ENCODE data around the gene AP5S1. TPM values are rescaled to one million over a fixed set of nuclear protein-coding genes. Genes with fewer than 3 reads are reported as not detected.
A peak's percentile ranks its signal among the peaks of the same experiment; 100 is the strongest.

Gene AP5S1
- total and polyA plus RNA-seq, 2 of the 13 experiments (the other 11 are each of a cell fraction or from before 2014, with no cell fraction given) = 7.9 to 23.2 TPM

DNA sequence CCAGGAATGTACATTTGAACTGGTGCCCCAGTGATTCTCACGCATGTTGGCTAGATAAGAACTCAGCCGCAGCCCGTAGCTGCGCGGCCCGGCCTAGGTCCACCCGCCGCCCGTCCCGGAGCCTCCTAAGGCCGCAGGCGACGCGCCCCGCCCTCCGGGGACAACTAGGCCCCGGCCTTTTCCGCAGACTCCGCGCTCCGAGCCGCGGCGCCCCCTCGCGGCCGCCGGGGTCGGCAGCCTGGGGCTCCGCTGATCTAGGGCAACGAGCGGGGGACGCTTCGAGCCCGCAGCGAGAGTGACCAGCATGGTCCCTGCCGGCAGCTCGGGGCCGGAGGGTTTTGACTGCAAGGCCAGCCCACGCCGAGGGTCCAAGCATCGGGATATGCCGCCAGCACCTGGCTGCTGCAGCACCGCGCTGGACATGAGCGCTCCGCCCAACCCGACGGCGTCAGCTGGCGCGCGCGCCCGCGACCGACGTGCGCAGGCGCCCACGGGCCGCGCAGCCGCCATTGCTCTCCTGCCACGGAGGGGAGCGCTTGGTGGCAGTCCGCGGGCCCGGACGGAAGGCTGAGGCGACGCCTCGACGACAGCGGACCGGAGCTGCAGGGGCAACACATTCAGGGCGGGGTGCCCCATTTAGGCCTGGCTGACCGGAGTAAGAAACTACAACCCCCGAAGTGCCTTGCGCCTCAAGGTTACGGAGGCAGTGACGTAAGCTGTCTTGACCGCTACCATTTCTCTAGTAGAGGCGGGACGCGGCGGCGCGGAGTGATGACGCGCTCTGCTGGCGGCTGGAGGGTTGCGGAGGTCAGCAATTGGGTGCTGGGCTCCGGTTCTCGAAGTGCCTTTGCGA is at the start of gene AP5S1 (continued):
- TF ChIP-seq, protein P1, sequence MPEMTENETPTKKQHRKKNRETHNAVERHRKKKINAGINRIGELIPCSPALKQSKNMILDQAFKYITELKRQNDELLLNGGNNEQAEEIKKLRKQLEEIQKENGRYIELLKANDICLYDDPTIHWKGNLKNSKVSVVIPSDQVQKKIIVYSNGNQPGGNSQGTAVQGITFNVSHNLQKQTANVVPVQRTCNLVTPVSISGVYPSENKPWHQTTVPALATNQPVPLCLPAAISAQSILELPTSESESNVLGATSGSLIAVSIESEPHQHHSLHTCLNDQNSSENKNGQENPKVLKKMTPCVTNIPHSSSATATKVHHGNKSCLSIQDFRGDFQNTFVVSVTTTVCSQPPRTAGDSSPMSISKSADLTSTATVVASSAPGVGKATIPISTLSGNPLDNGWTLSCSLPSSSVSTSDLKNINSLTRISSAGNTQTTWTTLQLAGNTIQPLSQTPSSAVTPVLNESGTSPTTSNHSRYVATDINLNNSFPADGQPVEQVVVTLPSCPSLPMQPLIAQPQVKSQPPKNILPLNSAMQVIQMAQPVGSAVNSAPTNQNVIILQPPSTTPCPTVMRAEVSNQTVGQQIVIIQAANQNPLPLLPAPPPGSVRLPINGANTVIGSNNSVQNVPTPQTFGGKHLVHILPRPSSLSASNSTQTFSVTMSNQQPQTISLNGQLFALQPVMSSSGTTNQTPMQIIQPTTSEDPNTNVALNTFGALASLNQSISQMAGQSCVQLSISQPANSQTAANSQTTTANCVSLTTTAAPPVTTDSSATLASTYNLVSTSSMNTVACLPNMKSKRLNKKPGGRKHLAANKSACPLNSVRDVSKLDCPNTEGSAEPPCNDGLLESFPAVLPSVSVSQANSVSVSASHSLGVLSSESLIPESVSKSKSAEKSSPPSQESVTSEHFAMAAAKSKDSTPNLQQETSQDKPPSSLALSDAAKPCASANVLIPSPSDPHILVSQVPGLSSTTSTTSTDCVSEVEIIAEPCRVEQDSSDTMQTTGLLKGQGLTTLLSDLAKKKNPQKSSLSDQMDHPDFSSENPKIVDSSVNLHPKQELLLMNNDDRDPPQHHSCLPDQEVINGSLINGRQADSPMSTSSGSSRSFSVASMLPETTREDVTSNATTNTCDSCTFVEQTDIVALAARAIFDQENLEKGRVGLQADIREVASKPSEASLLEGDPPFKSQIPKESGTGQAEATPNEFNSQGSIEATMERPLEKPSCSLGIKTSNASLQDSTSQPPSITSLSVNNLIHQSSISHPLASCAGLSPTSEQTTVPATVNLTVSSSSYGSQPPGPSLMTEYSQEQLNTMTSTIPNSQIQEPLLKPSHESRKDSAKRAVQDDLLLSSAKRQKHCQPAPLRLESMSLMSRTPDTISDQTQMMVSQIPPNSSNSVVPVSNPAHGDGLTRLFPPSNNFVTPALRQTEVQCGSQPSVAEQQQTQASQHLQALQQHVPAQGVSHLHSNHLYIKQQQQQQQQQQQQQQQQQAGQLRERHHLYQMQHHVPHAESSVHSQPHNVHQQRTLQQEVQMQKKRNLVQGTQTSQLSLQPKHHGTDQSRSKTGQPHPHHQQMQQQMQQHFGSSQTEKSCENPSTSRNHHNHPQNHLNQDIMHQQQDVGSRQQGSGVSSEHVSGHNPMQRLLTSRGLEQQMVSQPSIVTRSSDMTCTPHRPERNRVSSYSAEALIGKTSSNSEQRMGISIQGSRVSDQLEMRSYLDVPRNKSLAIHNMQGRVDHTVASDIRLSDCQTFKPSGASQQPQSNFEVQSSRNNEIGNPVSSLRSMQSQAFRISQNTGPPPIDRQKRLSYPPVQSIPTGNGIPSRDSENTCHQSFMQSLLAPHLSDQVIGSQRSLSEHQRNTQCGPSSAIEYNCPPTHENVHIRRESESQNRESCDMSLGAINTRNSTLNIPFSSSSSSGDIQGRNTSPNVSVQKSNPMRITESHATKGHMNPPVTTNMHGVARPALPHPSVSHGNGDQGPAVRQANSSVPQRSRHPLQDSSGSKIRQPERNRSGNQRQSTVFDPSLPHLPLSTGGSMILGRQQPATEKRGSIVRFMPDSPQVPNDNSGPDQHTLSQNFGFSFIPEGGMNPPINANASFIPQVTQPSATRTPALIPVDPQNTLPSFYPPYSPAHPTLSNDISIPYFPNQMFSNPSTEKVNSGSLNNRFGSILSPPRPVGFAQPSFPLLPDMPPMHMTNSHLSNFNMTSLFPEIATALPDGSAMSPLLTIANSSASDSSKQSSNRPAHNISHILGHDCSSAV (CRISPR knock-in tag; IDR thresholded peaks at IDR 0.05; ENCODE audit: borderline replicate concordance) = no peak
- peak; percentile 56 for TF ChIP-seq ZNF407 (CRISPR knock-in tag; IDR thresholded peaks at IDR 0.05; ENCODE audit: not compliant biosample characterization)
- no peak for TF ChIP-seq TCF12 (IDR thresholded peaks at IDR 0.05)
- TF ChIP-seq TCF12 (CRISPR knock-in tag; IDR thresholded peaks at IDR 0.05) = peak; percentile 83
- peak; percentile 94 for TF ChIP-seq TAF1 (CRISPR knock-in tag; IDR thresholded peaks at IDR 0.05)
- TF ChIP-seq, protein P2, sequence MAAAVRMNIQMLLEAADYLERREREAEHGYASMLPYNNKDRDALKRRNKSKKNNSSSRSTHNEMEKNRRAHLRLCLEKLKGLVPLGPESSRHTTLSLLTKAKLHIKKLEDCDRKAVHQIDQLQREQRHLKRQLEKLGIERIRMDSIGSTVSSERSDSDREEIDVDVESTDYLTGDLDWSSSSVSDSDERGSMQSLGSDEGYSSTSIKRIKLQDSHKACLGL (CRISPR knock-in tag; IDR thresholded peaks at IDR 0.05) = peak; percentile 84
- TF ChIP-seq, protein P3, sequence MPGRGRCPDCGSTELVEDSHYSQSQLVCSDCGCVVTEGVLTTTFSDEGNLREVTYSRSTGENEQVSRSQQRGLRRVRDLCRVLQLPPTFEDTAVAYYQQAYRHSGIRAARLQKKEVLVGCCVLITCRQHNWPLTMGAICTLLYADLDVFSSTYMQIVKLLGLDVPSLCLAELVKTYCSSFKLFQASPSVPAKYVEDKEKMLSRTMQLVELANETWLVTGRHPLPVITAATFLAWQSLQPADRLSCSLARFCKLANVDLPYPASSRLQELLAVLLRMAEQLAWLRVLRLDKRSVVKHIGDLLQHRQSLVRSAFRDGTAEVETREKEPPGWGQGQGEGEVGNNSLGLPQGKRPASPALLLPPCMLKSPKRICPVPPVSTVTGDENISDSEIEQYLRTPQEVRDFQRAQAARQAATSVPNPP (CRISPR knock-in tag; IDR thresholded peaks at IDR 0.05) = peak; percentile 93; the same call in 1 of the 2 replicates
- TF ChIP-seq NFKB2 (CRISPR knock-in tag; IDR thresholded peaks at IDR 0.05; ENCODE audit: borderline replicate concordance) = peak; percentile 97

Data from HepG2 (cell line).